HepG2 (cell line): Measurements from ENCODE around the gene SLC29A3. TPM values are rescaled to one million over a fixed set of nuclear protein-coding genes. Genes with fewer than 3 reads are reported as not detected.

ENCODE experiments used
- ATAC-seq: fragments of 200-7000 bp; cut with Tn5 transposase; 3 replicates; pipeline ENCODE4 v1.9.1; 2020; ENCODE audit warnings: mild to moderate bottlenecking, moderate library complexity
- BruUV-seq: library from RNA; stranded (reverse); fragments of 400-500 nt; replicated peaks from 2 replicates; lab custom pipeline; 2021; lab: Mats Ljungman, UMichigan
- CTCF ChIA-PET: fragments of 300-600 bp; formaldehyde crosslinking; extraction: SDS; loops from one replicate; lab custom pipeline; 2021; ENCODE audit warnings: low total read pairs, inconsistent platforms, low intra/inter-chr PET ratio; lab: Yijun Ruan, JAX
- POLR2A ChIA-PET: fragments of 350-600 bp; sonication (Branson Sonifier 250); formaldehyde crosslinking; loops from one replicate; lab custom pipeline; 2020; ENCODE audit warnings: antibody characterized with exemption, inconsistent platforms; lab: Yijun Ruan, JAX
- DNase-seq: peaks from one replicate; pipeline ENCODE4 v3.0.0-alpha.2; 2015; ENCODE audit warnings: low spot score
- FAIRE-seq: peaks from 3 replicates; lab custom pipeline; 2011; peaks lifted over from hg19 to GRCh38; lab: Jason Lieb, UNC
- H2AFZ ChIP-seq: one replicate; pipeline ENCODE4 v1.6.1; 2011; ENCODE audit warnings: low read length, inconsistent platforms
- H3K27ac ChIP-seq: fragments of 300-600 bp; 3 replicates; pipeline ENCODE4 v1.8.0; 2011; ENCODE audit warnings: mixed run types, mild to moderate bottlenecking, mixed read lengths, low read length, inconsistent platforms; ENCODE audit not compliant: insufficient read depth; ENCODE audit errors: extremely low read length
- H3K27me3 ChIP-seq, 2 experiments: fragments of 200-600 bp in 1 of 2; 2 replicates in 1 of 2; 3 replicates in 1 of 2; pipeline versions ENCODE4 v1.6.0 to v1.8.0; 2011; ENCODE audit warnings: low read length in 2 of 2, mild to moderate bottlenecking in 2 of 2, moderate library complexity in 2 of 2, inconsistent platforms in 1 of 2; ENCODE audit not compliant: insufficient read depth in 2 of 2, control insufficient read depth in 1 of 2
- H3K36me3 ChIP-seq, 2 experiments: fragments of 200-600 bp in 1 of 2; replicated peaks in 1 of 2; 2 replicates in 1 of 2; 3 replicates in 1 of 2; pipeline versions ENCODE4 v1.5.1 to v1.8.0; 2011; ENCODE audit warnings: low read length in 2 of 2, inconsistent platforms in 1 of 2; ENCODE audit not compliant: insufficient read depth in 2 of 2, control insufficient read depth in 1 of 2
- H3K4me1 ChIP-seq: 2 replicates; pipeline ENCODE4 v1.5.1; 2012; ENCODE audit warnings: low read length, inconsistent platforms; ENCODE audit not compliant: insufficient read depth
- H3K4me2 ChIP-seq: 2 replicates; pipeline ENCODE4 v1.6.0; 2011; ENCODE audit warnings: low read depth, low read length, inconsistent platforms
- H3K4me3 ChIP-seq, 3 experiments: fragments of 200-600 bp in 1 of 3; sonication (generic), shearing (Covaris generic) in 1 of 3; replicated peaks in 1 of 3; 2 replicates each; pipeline ENCODE4 v1.5.1; 2011 to 2016; ENCODE audit warnings: low read length in 3 of 3, inconsistent platforms in 2 of 3, low read depth in 2 of 3, mild to moderate bottlenecking in 2 of 3, control low read depth in 1 of 3, mixed read lengths in 1 of 3; ENCODE audit not compliant: insufficient read depth in 1 of 3
- H3K79me2 ChIP-seq: one replicate; pipeline ENCODE4 v1.6.1; 2011; ENCODE audit warnings: low read length, inconsistent platforms; ENCODE audit not compliant: insufficient read depth
- H3K9ac ChIP-seq: 2 replicates; pipeline ENCODE4 v1.6.0; 2011; ENCODE audit warnings: mild to moderate bottlenecking, low read depth, low read length, inconsistent platforms; ENCODE audit not compliant: insufficient read depth
- H3K9me3 ChIP-seq: 2 replicates; pipeline ENCODE4 v1.5.1; 2012; ENCODE audit warnings: mild to moderate bottlenecking, low read length
- H4K20me1 ChIP-seq: 2 replicates; pipeline ENCODE4 v1.6.0; 2011; ENCODE audit warnings: inconsistent platforms, mild to moderate bottlenecking, low read length, moderate library complexity; ENCODE audit not compliant: insufficient read depth
- FOXA3 ChIP-seq: IDR thresholded peaks from 2 replicates; pipeline ENCODE4 v1.6.1; 2016; ENCODE audit warnings: missing genetic modification reagents, missing compliant biosample characterization
- FOXC1 ChIP-seq: sonication (generic); formaldehyde crosslinking; IDR thresholded peaks from 2 replicates; pipeline ENCODE4 v1.8.0; 2022; ENCODE audit warnings: mild to moderate bottlenecking, missing genetic modification reagents, borderline replicate concordance
- FOXJ3 ChIP-seq: sonication (generic); formaldehyde crosslinking; IDR thresholded peaks from 2 replicates; pipeline ENCODE4 v1.4.0; 2020; ENCODE audit warnings: missing genetic modification reagents, mild to moderate bottlenecking, borderline replicate concordance
- KDM6A ChIP-seq: IDR thresholded peaks from 2 replicates; pipeline ENCODE4 v1.6.1; 2016; ENCODE audit warnings: low read depth
- MEIS2 ChIP-seq: sonication (generic); formaldehyde crosslinking; IDR thresholded peaks from 2 replicates; pipeline ENCODE4 v1.9.0; 2021; ENCODE audit warnings: mild to moderate bottlenecking, missing genetic modification reagents
- MNT ChIP-seq: fragments of 450-650 bp; IDR thresholded peaks from 2 replicates; pipeline ENCODE4 v1.6.1; 2016
- MTERF4 ChIP-seq: sonication (generic); formaldehyde crosslinking; IDR thresholded peaks from 2 replicates; pipeline ENCODE4 v1.8.0; 2023; ENCODE audit warnings: mild to moderate bottlenecking, missing genetic modification reagents
- POGK ChIP-seq: sonication (generic); formaldehyde crosslinking; conservative IDR thresholded peaks from 2 replicates; pipeline ENCODE4 v1.8.0; 2022; ENCODE audit warnings: mild to moderate bottlenecking, moderate library complexity, missing genetic modification reagents
- ZFP36L1 ChIP-seq: sonication (generic); formaldehyde crosslinking; IDR thresholded peaks from 2 replicates; pipeline ENCODE4 v1.8.0; 2022; ENCODE audit warnings: mild to moderate bottlenecking, missing genetic modification reagents, moderate library complexity
- ZNF280B ChIP-seq: sonication (generic); formaldehyde crosslinking; IDR thresholded peaks from 2 replicates; pipeline ENCODE4 v1.5.0; 2020; ENCODE audit warnings: missing genetic modification reagents, mild to moderate bottlenecking, borderline replicate concordance
- ZNF768 ChIP-seq: sonication (generic); formaldehyde crosslinking; IDR thresholded peaks from 2 replicates; pipeline ENCODE4 v1.4.0; 2020; ENCODE audit warnings: missing genetic modification reagents
- ZNF775 ChIP-seq: sonication (generic); formaldehyde crosslinking; IDR thresholded peaks from 2 replicates; pipeline ENCODE4 v1.4.0; 2020; ENCODE audit warnings: missing genetic modification reagents, mild to moderate bottlenecking, moderate library complexity, borderline replicate concordance
- WGBS: methylation state at CpG from one replicate; pipeline ENCODE4 v1.1.6; 2017; ENCODE audit warnings: low lambda C conversion rate; 5-methylcytosine and 5-hydroxymethylcytosine counted together
- in situ Hi-C: cut with HindIII; loops from 2 replicates; pipeline ENCODE4 v1.10.0; 2017; ENCODE audit warnings: low pct_unique_long_range_greater_than_20kb; ENCODE audit not compliant: extremely low pct_ligation_motif_present
- intact Hi-C: fragments of 100-400 bp; cut with micrococcal nuclease; formaldehyde crosslinking; loops from one replicate; pipeline ENCODE4 v1.10.0; 2022; ENCODE audit not compliant: unreplicated experiment
- polyA plus RNA-seq, 8 experiments: library from polyadenylated mRNA; depleted of rRNA in 3 of 8; stranded (reverse) in 7 of 8; unstranded in 1 of 8; fragments of >200 nt; fragmentation: Illumina TruSeq in 4 of 8; extraction: Trizol in 4 of 8; gene quantifications; 2 replicates each; pipeline versions ENCODE4 v1.2.1 to v1.2.3, GENCODE V29; 2011 to 2016; ENCODE audit warnings: low read depth in 4 of 8, missing spikeins in 1 of 8, mixed read lengths in 1 of 8; ENCODE audit not compliant: insufficient read depth in 1 of 8
- total RNA-seq, 5 experiments: library from RNA; depleted of rRNA; stranded (reverse); fragments of >200 nt; fragmentation: Illumina TruSeq; extraction: Trizol; gene quantifications; 2 replicates each; pipeline ENCODE4 v1.2.3, GENCODE V29; 2016; ENCODE audit warnings: low read depth in 1 of 5

Gene SLC29A3
- total and polyA plus RNA-seq, 2 of the 13 experiments (the other 11 are each of a cell fraction or from before 2014, with no cell fraction given), result 8.6 to 11.8 TPM

GRCh38 chr10:71301371-71301916 lies 17.6 kb upstream of the SLC29A3 start:
- FAIRE-seq, result no peak
- Histone ChIP-seq H2AFZ (no peak overlapping the region), H3K9me3 (no peaks in the 10 kb centered on the region), H3K79me2 (no peaks in the 10 kb centered on the region), H3K36me3 (no peaks in the 10 kb centered on the region), H3K4me2 (no peak overlapping the region), H3K4me3 (no peak overlapping the region), H4K20me1 (0 out of 2 replicates have a peak, but pooled peaks cover 3% of the 10 kb centered on the region), H3K4me1 (no peaks in the 10 kb centered on the region), H3K9ac (no peak overlapping the region), H3K27ac (no peak overlapping the region), H3K27me3 (peaks cover 0 to 13% of the 10 kb centered on the region in 2 experiments; a peak in 2 of 5 replicates)
- intact Hi-C loops, result no loop called here
- in situ Hi-C loops, result no loop called here
- ChIA-PET CTCF (no interaction called here), POLR2A (no interaction called here)
- no peak for ATAC-seq
- DNase-seq, result no peak
- BruUV-seq, result no TSS peak
- WGBS, result 38% methylated on average over 9 of the region's 12 CpGs
- TF ChIP-seq ZNF768, result peak; percentile 60
- peak; percentile 41; the same call in 1 of the 2 replicates for TF ChIP-seq MNT
- no peak for TF ChIP-seq FOXA3 (CRISPR knock-in tag)

- H3K9me3 ChIP-seq, result no peaks in the 10 kb centered on the region
- H3K79me2 ChIP-seq, result no peaks in the 10 kb centered on the region
- ChIA-PET POLR2A (no interaction called here), CTCF (interaction anchor here (1.2 kb wide), 1 partner anchor 306 kb away, joined by 4 read pairs; no protein-coding TSS in a partner anchor)
- H3K9ac ChIP-seq, result no peak overlapping the region
- no peaks in the 10 kb centered on the region for H3K36me3 ChIP-seq
- H3K4me3 ChIP-seq, result no peak overlapping the region
- H3K27me3 ChIP-seq, result peaks cover 2 to 13% of the 10 kb centered on the region in 2 experiments; a peak in 2 of 5 replicates
- H4K20me1 ChIP-seq, result 0 out of 2 replicates have a peak, but pooled peaks cover 3% of the 10 kb centered on the region
- H3K27ac ChIP-seq, result no peak overlapping the region
- no peak overlapping the region for H3K4me2 ChIP-seq
- H3K4me1 ChIP-seq, result peaks cover 3% of the 10 kb centered on the region; the same call in 1 of the 2 replicates
- H2AFZ ChIP-seq, result no peak overlapping the region
- ATAC-seq (no peak), DNase-seq (no peak), FAIRE-seq (no peak)
- BruUV-seq, result no TSS peak
- TF ChIP-seq ZNF775 (no peak), FOXC1 (CRISPR knock-in tag) (no peak), KDM6A (no peak), MTERF4 (CRISPR knock-in tag) (no peak), POGK (CRISPR knock-in tag) (no peak), ZNF280B (CRISPR knock-in tag) (no peak), MEIS2 (no peak), ZFP36L1 (CRISPR knock-in tag) (no peak), FOXJ3 (CRISPR knock-in tag) (no peak)
- in situ Hi-C loops, result no loop called here
- intact Hi-C loops, result no loop called here
- WGBS, result 0% methylated on average over 3 of the region's 4 CpGs
Observed at GRCh38 chr10:71302451-71302850, 16.6 kb upstream of the SLC29A3 start.
